HAP-1 (cell line): ENCODE results near the gene FSTL3.
"Not testable (repeated sequence)": the region's sequence is repeated elsewhere in the genome, so short reads cannot be mapped to it uniquely, and the experiment has no call there.

ENCODE experiments used
- DNase-seq, 2 experiments: peaks; one replicate each; pipeline ENCODE4 v3.0.0-alpha.2; 2016 to 2020; ENCODE audit warnings: low spot score in 2 of 2
- H3K27me3 ChIP-seq: fragments of 250-450 bp; sonication (Bioruptor Pico); 2 replicates; pipeline ENCODE4 v1.5.1; 2020; ENCODE audit warnings: low read depth, mild to moderate bottlenecking, moderate library complexity
- H3K36me3 ChIP-seq: fragments of 250-450 bp; sonication (Bioruptor Pico); replicated peaks from 2 replicates; pipeline ENCODE4 v1.5.1; 2020; ENCODE audit warnings: mild to moderate bottlenecking
- H3K4me1 ChIP-seq: fragments of 250-450 bp; sonication (Bioruptor Pico); 2 replicates; pipeline ENCODE4 v1.5.1; 2020; ENCODE audit warnings: mild to moderate bottlenecking
- H3K4me3 ChIP-seq: fragments of 250-450 bp; sonication (Bioruptor Pico); 2 replicates; pipeline ENCODE4 v1.5.1; 2020; ENCODE audit warnings: mild to moderate bottlenecking, moderate library complexity
- H3K9me3 ChIP-seq: fragments of 250-450 bp; sonication (Bioruptor Pico); 2 replicates; pipeline ENCODE4 v1.5.1; 2020; ENCODE audit warnings: mild to moderate bottlenecking, moderate library complexity
- in situ Hi-C: fragments of 300-500 bp; cut with MboI; formaldehyde crosslinking; loops from 3 replicates; pipeline ENCODE4 v1.14.3; 2020; ENCODE audit warnings: low sequenced_read_pairs, inconsistent platforms, mixed read lengths

FSTL3 gene

DNA sequence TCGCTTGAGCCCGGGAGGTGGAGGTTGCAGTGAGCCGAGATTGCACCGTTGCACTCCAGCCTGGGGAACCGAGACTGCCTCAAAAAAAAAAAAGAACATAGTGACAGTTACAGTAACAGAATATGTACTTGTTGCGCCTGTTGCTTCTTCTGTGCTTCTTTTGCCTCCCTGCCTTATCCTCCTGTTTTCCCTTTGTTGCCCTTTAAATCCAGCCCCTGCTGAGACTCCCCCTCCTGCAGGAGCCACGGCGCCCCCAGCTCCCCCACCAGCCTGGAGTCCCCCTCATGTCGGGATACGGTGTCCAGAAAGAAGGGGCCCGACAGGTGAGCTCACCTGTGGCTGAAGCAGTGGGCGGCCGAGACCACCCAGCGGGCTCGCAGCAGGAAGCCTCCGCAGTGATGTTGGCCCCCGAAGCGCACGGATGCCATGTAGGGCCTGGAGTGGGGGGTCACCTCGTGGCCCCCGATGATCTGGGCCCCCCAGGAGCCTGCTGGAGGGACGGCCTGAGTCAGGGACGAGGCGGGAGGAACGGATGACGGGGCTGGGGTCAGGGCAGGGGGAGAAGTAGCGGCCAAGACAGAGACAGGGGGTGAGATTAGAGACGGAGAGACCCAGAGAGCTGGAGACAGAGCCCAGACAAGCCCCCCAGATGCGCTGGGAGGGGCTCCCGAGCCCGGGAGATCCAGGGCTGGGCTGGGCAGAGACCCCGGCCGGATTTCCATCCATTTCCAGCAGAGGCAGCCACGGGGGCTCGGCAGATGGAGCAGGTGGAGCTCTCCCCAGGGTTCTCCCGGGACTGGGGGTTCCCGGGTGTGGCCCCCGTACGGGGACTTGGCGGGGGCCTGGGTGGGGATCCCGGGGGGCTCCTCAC, 18.5 kb downstream of the FSTL3 start:
- Histone ChIP-seq H3K27me3 (peaks cover 11% of the 10 kb centered on the region), H3K9me3 (no peaks in the 10 kb centered on the region), H3K36me3 (no peaks in the 10 kb centered on the region), H3K4me1 (no peaks in the 10 kb centered on the region), H3K4me3 (no peak overlapping the region)
- in situ Hi-C loops, result no loop called here
- DNase-seq, result no peak

DNA sequence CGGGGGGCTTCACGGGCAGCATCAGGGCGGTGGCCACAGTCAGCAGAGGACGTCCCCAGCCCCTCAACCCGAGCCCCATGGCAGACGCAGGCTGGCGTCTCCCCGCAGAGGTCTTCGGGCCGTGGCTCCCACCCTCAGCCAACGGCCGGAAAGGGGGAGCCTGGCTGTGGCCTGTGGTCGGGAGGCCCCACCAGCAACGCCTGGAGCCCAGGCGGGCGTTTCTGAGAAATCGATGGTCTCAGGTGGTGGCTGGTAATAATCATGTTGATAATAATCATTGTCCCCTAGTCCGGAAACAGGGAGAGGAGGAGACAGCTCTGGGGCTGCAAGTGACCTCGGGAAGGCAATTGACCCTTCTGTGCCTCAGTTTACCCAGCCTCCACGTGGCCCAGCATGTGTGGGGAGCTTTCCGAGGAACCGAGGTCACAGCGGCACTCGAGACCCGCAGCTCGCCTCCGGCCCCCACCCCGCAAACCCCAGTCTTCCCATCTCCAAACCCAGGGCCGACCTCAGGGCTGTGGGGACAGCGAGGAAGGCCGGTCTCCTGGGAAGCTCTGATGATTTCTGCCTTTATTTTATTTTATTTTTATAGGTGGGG, 19.3 kb downstream of the FSTL3 start, which contains the start of gene PRSS57:
TSS of gene PRSS57 (minus strand) at position 101 of the 598 bp plus-strand sequence. CDS start at position 79, 22 bp downstream.
- H3K4me1 ChIP-seq, result no peaks in the 10 kb centered on the region
- in situ Hi-C loops, result no loop called here
- no peak within 1 kb of the TSS for H3K4me3 ChIP-seq
- no peaks in the 10 kb centered on the region for H3K36me3 ChIP-seq
- no peaks in the 10 kb centered on the region for H3K9me3 ChIP-seq
- DNase-seq, result no peak
- H3K27me3 ChIP-seq, result peaks cover 11% of the 10 kb centered on the region

- peaks cover 11% of the 10 kb centered on the region for H3K27me3 ChIP-seq
- H3K4me1 ChIP-seq, H3K9me3 ChIP-seq, H3K4me3 ChIP-seq, H3K36me3 ChIP-seq, DNase-seq, in situ Hi-C loops: not testable (repeated sequence)
Measured at GRCh38 chr19:698529-698928, 22.3 kb downstream of the FSTL3 start.

DNA sequence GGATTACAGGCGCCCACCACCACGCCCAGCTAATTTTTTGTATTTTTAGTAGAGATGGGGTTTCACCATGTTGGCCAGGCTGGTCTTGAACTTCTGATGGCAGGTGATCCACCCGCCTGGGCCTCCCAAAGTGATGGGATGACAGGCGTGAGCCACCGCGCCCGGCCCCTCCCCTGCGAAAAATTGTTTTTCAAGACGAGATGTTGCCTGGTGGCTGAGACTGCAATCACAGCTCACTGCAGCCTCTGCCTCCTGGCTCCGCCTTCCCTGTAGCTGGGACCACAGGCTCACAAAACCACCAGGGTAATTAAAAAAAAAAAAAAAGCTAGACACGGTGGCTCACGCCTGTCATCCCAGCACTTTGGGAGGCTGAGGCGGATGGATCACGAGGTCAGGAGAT, 23.7 kb downstream of the FSTL3 start:
- H3K4me3 ChIP-seq, DNase-seq, H3K27me3 ChIP-seq, in situ Hi-C loops, H3K36me3 ChIP-seq, H3K9me3 ChIP-seq, H3K4me1 ChIP-seq: not testable (repeated sequence)

DNA sequence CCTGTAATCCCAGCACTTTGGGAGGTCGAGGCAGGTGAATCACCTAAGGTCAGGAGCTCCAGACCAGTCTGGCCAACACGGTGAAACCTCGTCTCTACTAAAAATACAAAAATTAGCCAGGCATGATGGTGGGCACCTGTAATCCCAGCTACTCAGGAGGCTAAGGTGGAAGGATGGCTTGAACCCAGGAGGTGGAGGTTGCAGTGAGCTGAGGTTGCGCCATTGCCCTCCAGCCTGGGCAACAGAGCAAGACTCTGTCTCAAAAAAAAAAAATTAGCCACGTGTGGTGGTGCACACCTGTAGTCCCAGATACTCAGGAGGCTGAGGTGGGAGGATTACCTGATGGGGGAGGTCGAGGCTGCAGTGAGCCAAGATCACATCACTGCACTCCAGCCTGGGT, 26.7 kb downstream of the FSTL3 start:
- H3K9me3 ChIP-seq, H3K4me1 ChIP-seq, H3K36me3 ChIP-seq, H3K27me3 ChIP-seq, in situ Hi-C loops, DNase-seq: not testable (repeated sequence)
- peak overlapping the region; percentile 35; the same call in 1 of the 2 replicates for H3K4me3 ChIP-seq

GRCh38 chr19:703329-703650, 27.1 kb downstream of the FSTL3 start:
- Histone ChIP-seq H3K27me3 (no peaks in the 10 kb centered on the region), H3K36me3 (no peaks in the 10 kb centered on the region), H3K9me3 (no peaks in the 10 kb centered on the region), H3K4me3 (peak overlapping the region; percentile 35), H3K4me1 (peaks cover 1% of the 10 kb centered on the region)
- DNase-seq, result no peak
- in situ Hi-C loops, result no loop called here

GRCh38 chr19:703651-704446, 27.7 kb downstream of the FSTL3 start:
- Histone ChIP-seq H3K9me3 (no peaks in the 10 kb centered on the region), H3K4me1 (peaks cover 3% of the 10 kb centered on the region), H3K27me3 (no peaks in the 10 kb centered on the region), H3K36me3 (no peaks in the 10 kb centered on the region), H3K4me3 (peak overlapping the region; percentile 35)
- peak; percentile 77 to 96 for DNase-seq
- in situ Hi-C loops, result no loop called here

DNA sequence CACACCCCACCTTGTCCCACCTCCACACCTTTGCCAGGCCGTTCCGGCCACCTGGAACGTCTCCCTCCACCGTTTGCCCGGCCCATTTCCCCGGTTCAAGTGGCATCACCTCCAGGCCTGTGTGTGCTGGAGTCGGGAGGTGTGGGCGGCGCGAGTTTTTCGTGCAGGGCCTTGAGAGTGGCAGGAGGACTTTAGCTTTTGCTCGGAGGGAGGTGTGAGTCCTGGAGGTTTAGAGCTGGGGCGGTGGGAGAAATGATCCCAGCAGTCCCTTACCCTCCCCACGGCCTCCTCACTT, 28.2 kb downstream of the FSTL3 start:
- Histone ChIP-seq H3K27me3 (no peaks in the 10 kb centered on the region), H3K4me1 (peaks cover 3% of the 10 kb centered on the region), H3K36me3 (no peaks in the 10 kb centered on the region), H3K9me3 (no peaks in the 10 kb centered on the region), H3K4me3 (peak overlapping the region; percentile 12; the same call in 1 of the 2 replicates)
- DNase-seq, result no peak
- in situ Hi-C loops, result no loop called here

DNA sequence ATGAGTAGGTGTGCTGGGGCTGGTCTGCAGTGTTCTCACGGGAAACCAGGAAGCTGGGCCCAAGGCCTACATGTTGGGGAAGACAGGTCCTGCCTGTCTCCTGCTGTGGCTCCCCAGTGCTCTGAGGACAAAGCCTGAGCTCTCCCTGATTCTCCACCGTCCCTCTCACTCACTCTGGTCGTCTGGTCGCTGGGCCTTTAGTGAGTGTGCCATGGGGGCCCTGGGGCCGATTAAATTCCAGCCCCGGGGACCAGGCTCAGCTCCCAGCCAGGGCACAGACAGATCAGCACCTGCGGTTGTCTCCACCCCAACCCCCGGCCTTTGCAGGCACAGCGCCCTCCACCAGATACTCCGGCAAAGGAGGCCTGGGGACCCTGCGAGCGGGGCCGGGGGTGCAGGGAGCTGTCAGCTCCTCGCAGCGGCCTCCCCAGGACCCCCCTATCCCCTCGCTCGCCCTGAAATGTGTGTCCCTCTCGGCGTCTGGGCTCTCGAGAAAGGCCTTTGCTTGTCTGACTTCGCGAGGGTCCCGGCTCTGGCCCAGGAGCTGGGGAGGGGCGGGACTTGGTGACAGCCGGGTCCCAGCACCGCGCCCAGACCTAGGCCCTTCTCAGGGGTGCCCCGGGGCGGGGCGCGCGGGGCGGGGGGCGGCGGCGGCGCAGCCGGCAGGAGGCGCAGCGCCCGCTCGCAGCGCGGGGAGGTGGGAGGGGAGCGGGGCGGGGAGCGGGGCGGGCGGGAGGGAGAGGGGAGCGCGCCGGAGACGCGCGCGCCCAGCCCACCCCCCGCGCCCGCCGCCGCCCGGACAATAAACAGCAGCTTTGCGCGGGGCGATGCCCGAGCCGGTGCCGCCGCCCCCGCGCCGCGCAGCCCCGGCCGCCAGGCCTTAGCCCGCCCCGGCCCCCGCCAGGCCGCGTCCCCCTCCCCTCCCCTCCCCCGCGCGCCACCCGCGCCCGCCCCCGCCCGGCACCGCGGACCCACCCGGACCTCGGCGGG, 32.3 kb downstream of the FSTL3 start, which contains the start of gene PALM:
TSS of gene PALM (plus strand) at position 782 of the 990 bp plus-strand sequence. CDS start 212 bp downstream, outside the sequence.
- H3K9me3 ChIP-seq, result no peaks in the 10 kb centered on the region
- in situ Hi-C loops, result no loop called here
- peaks cover 10% of the 10 kb centered on the region for H3K4me1 ChIP-seq
- H3K36me3 ChIP-seq, result no peaks in the 10 kb centered on the region
- H3K27me3 ChIP-seq, result no peaks in the 10 kb centered on the region
- DNase-seq, result peak; percentile 35 to 80
- peak within 1 kb of the TSS; percentile 54 for H3K4me3 ChIP-seq

- in situ Hi-C loops, result no loop called here
Measured at GRCh38 chr19:709196-709964, 33.2 kb downstream of the FSTL3 start.

GRCh38 chr19:709965-710571, 33.9 kb downstream of the FSTL3 start:
- in situ Hi-C loops, result no loop called here
- H3K9me3 ChIP-seq, result no peaks in the 10 kb centered on the region
- no peaks in the 10 kb centered on the region for H3K36me3 ChIP-seq
- H3K4me1 ChIP-seq, result peaks cover 10% of the 10 kb centered on the region
- H3K4me3 ChIP-seq, result peak overlapping the region; percentile 54
- no peaks in the 10 kb centered on the region for H3K27me3 ChIP-seq
- DNase-seq, result peak in 1 of 2 experiments; percentile 45

More at GRCh38 chr19:709196-709964, 33.2 kb downstream of the FSTL3 start:
- DNase-seq, result no peak
- H3K4me1 ChIP-seq, result peaks cover 10% of the 10 kb centered on the region
- no peaks in the 10 kb centered on the region for H3K9me3 ChIP-seq
- H3K36me3 ChIP-seq, result no peaks in the 10 kb centered on the region
- peak overlapping the region; percentile 54 for H3K4me3 ChIP-seq
- H3K27me3 ChIP-seq, result no peaks in the 10 kb centered on the region

GRCh38 chr19:710767-711166, 34.6 kb downstream of the FSTL3 start:
- Histone ChIP-seq H3K9me3 (peaks cover 2% of the 10 kb centered on the region; the same call in 1 of the 2 replicates), H3K4me3 (peak overlapping the region; percentile 6), H3K4me1 (peaks cover 10% of the 10 kb centered on the region), H3K27me3 (no peaks in the 10 kb centered on the region), H3K36me3 (no peaks in the 10 kb centered on the region)
- DNase-seq, result no peak
- in situ Hi-C loops, result no loop called here
